GM23338 (cell line): Measurements from ENCODE around the gene ANKRD34B. TPM values are rescaled to one million over a fixed set of nuclear protein-coding genes. Genes with fewer than 3 reads are reported as not detected.

Source experiments
- ATAC-seq: fragments of 200-7000 bp; cut with Tn5 transposase; 3 replicates; pipeline ENCODE4 v1.9.1; 2020
- DNase-seq: peaks from one replicate; pipeline ENCODE4 v3.0.0-alpha.2; 2015; ENCODE audit warnings: low spot score
- H2AFZ ChIP-seq: fragments of 200-600 bp; sonication (generic); 2 replicates; pipeline ENCODE4 v1.8.0; 2016; ENCODE audit warnings: antibody characterized with exemption, mild to moderate bottlenecking, moderate library complexity
- H3F3A ChIP-seq: fragments of 200-600 bp; sonication (generic); replicated peaks from 2 replicates; pipeline ENCODE4 v1.8.0; 2017; ENCODE audit warnings: antibody characterized with exemption, mixed run types, low read depth
- H3K27ac ChIP-seq: fragments of 200-600 bp; sonication (generic); 2 replicates; pipeline ENCODE4 v1.6.1; 2016; ENCODE audit warnings: low read depth
- H3K27me3 ChIP-seq: fragments of 200-600 bp; sonication (generic); 2 replicates; pipeline ENCODE4 v1.8.0; 2016; ENCODE audit warnings: mild to moderate bottlenecking, mixed run types, moderate library complexity; ENCODE audit not compliant: insufficient read depth
- H3K36me3 ChIP-seq: fragments of 200-600 bp; sonication (generic); 2 replicates; pipeline ENCODE4 v1.8.0; 2016; ENCODE audit warnings: mild to moderate bottlenecking; ENCODE audit not compliant: insufficient read depth
- H3K4me1 ChIP-seq: fragments of 200-600 bp; sonication (generic); 2 replicates; pipeline ENCODE4 v1.8.0; 2016; ENCODE audit warnings: mild to moderate bottlenecking, moderate library complexity; ENCODE audit not compliant: insufficient read depth
- H3K4me2 ChIP-seq: fragments of 200-600 bp; sonication (generic); 2 replicates; pipeline ENCODE4 v1.7.1; 2017; ENCODE audit warnings: mixed run types
- H3K4me3 ChIP-seq: fragments of 200-600 bp; sonication (generic); 2 replicates; pipeline ENCODE4 v1.6.1; 2016; ENCODE audit warnings: mixed run types
- H3K79me2 ChIP-seq: fragments of 200-600 bp; sonication (generic); replicated peaks from 2 replicates; pipeline ENCODE4 v1.8.0; 2017; ENCODE audit warnings: mild to moderate bottlenecking; ENCODE audit not compliant: insufficient read depth
- H3K9me2 ChIP-seq: fragments of 200-600 bp; sonication (generic); 2 replicates; pipeline ENCODE4 v1.8.0; 2017; ENCODE audit not compliant: insufficient read depth
- H4K20me1 ChIP-seq: fragments of 200-600 bp; sonication (generic); replicated peaks from 2 replicates; pipeline ENCODE4 v1.8.0; 2017; ENCODE audit warnings: mild to moderate bottlenecking; ENCODE audit not compliant: insufficient read depth
- H3K27ac Mint-ChIP-seq: 2 replicates; pipeline ENCODE4 v1.8.0; 2020; ENCODE audit warnings: inconsistent platforms, mild to moderate bottlenecking, moderate library complexity, mixed read lengths
- H3K27me3 Mint-ChIP-seq: 3 replicates; pipeline ENCODE4 v1.8.0; 2022; ENCODE audit warnings: low read depth, mild to moderate bottlenecking, moderate library complexity, mixed read lengths, inconsistent platforms; ENCODE audit not compliant: insufficient read depth, poor library complexity
- H3K36me3 Mint-ChIP-seq: 3 replicates; pipeline ENCODE4 v1.8.0; 2021; ENCODE audit warnings: low read depth, mild to moderate bottlenecking, inconsistent platforms, moderate library complexity, mixed read lengths
- H3K4me1 Mint-ChIP-seq: 3 replicates; pipeline ENCODE4 v1.8.0; 2020; ENCODE audit warnings: mild to moderate bottlenecking, inconsistent platforms, mixed read lengths
- H3K4me3 Mint-ChIP-seq: 3 replicates; pipeline ENCODE4 v1.8.0; 2021; ENCODE audit warnings: moderate library complexity, mild to moderate bottlenecking, inconsistent platforms, mixed read lengths
- H3K9me3 Mint-ChIP-seq: 3 replicates; pipeline ENCODE4 v1.8.0; 2020; ENCODE audit warnings: moderate library complexity, mild to moderate bottlenecking, inconsistent platforms, mixed read lengths
- CREB1 ChIP-seq: fragments of 250-450 bp; sonication (Bioruptor Pico); IDR thresholded peaks from 2 replicates; pipeline ENCODE4 v1.5.0; 2020; ENCODE audit warnings: low read depth, mild to moderate bottlenecking, moderate library complexity
- EZH2 ChIP-seq: fragments of 200-600 bp; sonication (generic); IDR thresholded peaks from one replicate; pipeline ENCODE4 v1.8.0; 2017; ENCODE audit warnings: antibody characterized with exemption, mild to moderate bottlenecking, low read depth; ENCODE audit not compliant: unreplicated experiment
- EZH2phosphoT487 ChIP-seq: fragments of 200-600 bp; sonication (generic); IDR thresholded peaks from one replicate; pipeline ENCODE4 v1.8.1; 2018; ENCODE audit warnings: antibody characterized with exemption; ENCODE audit not compliant: unreplicated experiment
- JUNB ChIP-seq: IDR thresholded peaks from one replicate; pipeline ENCODE4 v1.6.1; 2016; ENCODE audit warnings: antibody characterized with exemption; ENCODE audit not compliant: unreplicated experiment
- NANOG ChIP-seq: IDR thresholded peaks from 2 replicates; pipeline ENCODE4 v1.6.1; 2016; ENCODE audit warnings: antibody characterized with exemption, borderline replicate concordance
- POLR2AphosphoS5 ChIP-seq: IDR thresholded peaks from 2 replicates; pipeline ENCODE4 v1.6.1; 2016; ENCODE audit warnings: antibody characterized with exemption, low read depth
- STAT1 ChIP-seq: IDR thresholded peaks from one replicate; pipeline ENCODE4 v1.6.1; 2016; ENCODE audit warnings: antibody characterized with exemption; ENCODE audit not compliant: unreplicated experiment
- ZNF331 ChIP-seq: fragments of 250-450 bp; sonication (Bioruptor Pico); IDR thresholded peaks from 2 replicates; pipeline ENCODE4 v1.5.0; 2020; ENCODE audit warnings: low read depth, mild to moderate bottlenecking, moderate library complexity
- polyA plus RNA-seq: library from polyadenylated mRNA; unstranded; fragments of >200 nt; fragmentation: Nextera tagmentation; extraction: Ambion mirVana; gene quantifications from 2 replicates; pipeline ENCODE4 v1.2.1, GENCODE V29; 2016
- total RNA-seq: library from RNA; depleted of rRNA; stranded (reverse); fragments of >200 nt; shearing (Covaris generic); gene quantifications from 2 replicates; pipeline ENCODE4 v1.2.3, GENCODE V29; 2014
- TF ChIP-seq, protein P1 (sequence below), 2 experiments: fragments of 200-600 bp in 1 of 2; sonication (generic) in 1 of 2; conservative IDR thresholded peaks; 2 replicates each; pipeline versions ENCODE4 v1.5.1 to v1.6.1; 2016 to 2017; ENCODE audit warnings: antibody characterized with exemption in 2 of 2, low read depth in 2 of 2, mild to moderate bottlenecking in 2 of 2, moderate library complexity in 1 of 2
- TF ChIP-seq, protein P2 (sequence below): IDR thresholded peaks from 2 replicates; pipeline ENCODE4 v1.6.1; 2016; ENCODE audit warnings: antibody characterized with exemption
- TF ChIP-seq, protein P3 (sequence below): IDR thresholded peaks from one replicate; pipeline ENCODE4 v1.6.1; 2018; ENCODE audit warnings: antibody characterized with exemption; ENCODE audit not compliant: unreplicated experiment

Gene ANKRD34B
- total and polyA plus RNA-seq, 2 experiments from 2014 or later, result 1.6 to 2.9 TPM

DNA sequence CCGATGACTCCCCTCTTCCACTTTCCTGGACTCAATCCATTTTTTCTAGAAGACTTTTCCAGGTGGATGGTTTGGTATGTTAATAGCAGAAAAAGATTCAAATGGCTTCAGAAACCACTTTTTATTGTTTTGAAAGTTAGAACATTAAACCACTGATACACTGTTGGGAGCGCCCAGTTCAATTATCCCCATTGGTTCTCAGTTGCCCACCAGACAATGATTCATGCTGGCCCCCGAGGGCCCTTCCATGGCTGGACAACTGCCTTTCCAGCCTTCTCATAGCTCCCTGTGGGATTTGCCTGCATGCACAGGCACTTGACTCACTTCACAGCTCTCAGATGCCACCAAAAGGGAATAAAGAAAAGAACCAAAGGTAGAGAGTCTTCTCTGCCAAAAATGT is 21.3 kb upstream of the ANKRD34B start (continued):
- TF ChIP-seq, protein P1, sequence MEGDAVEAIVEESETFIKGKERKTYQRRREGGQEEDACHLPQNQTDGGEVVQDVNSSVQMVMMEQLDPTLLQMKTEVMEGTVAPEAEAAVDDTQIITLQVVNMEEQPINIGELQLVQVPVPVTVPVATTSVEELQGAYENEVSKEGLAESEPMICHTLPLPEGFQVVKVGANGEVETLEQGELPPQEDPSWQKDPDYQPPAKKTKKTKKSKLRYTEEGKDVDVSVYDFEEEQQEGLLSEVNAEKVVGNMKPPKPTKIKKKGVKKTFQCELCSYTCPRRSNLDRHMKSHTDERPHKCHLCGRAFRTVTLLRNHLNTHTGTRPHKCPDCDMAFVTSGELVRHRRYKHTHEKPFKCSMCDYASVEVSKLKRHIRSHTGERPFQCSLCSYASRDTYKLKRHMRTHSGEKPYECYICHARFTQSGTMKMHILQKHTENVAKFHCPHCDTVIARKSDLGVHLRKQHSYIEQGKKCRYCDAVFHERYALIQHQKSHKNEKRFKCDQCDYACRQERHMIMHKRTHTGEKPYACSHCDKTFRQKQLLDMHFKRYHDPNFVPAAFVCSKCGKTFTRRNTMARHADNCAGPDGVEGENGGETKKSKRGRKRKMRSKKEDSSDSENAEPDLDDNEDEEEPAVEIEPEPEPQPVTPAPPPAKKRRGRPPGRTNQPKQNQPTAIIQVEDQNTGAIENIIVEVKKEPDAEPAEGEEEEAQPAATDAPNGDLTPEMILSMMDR (conservative IDR thresholded peaks at IDR 0.05; ENCODE audit: low read depth in 2 of 2), result no peak
- TF ChIP-seq STAT1 (no peak), JUNB (no peak), CREB1 (no peak), EZH2phosphoT487 (no peak), EZH2 (no peak), NANOG (no peak)
- TF ChIP-seq, protein P2, sequence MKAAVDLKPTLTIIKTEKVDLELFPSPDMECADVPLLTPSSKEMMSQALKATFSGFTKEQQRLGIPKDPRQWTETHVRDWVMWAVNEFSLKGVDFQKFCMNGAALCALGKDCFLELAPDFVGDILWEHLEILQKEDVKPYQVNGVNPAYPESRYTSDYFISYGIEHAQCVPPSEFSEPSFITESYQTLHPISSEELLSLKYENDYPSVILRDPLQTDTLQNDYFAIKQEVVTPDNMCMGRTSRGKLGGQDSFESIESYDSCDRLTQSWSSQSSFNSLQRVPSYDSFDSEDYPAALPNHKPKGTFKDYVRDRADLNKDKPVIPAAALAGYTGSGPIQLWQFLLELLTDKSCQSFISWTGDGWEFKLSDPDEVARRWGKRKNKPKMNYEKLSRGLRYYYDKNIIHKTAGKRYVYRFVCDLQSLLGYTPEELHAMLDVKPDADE, result no peak

DNA sequence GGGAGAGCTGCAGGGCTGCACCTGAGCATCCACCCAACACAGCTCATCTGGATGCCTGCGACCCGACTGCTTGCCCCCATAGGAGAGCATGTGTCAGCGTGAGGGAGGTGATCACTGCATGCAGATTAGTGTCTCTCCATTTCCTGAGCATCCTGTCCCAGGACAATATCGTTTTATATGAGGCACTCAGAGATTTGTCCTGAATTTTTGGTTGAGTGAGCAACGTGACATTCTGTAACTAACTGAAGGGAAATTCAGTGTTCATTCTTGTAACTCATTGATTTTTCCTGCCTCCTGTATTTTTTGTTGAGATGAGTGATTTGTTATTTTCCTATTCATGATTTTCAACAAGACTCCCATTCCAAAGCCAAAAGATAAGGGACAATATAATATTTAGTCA is 20.7 kb upstream of the ANKRD34B start:
- Mint-ChIP-seq H3K27me3 (peaks cover 6% of the 10 kb centered on the region), H3K4me1 (peaks cover 2% of the 10 kb centered on the region; the same call in 2 of the 3 replicates), H3K4me3 (no peak overlapping the region), H3K36me3 (no peaks in the 10 kb centered on the region), H3K9me3 (no peaks in the 10 kb centered on the region), H3K27ac (no peak overlapping the region)
- Histone ChIP-seq H3K9me2 (no peaks in the 10 kb centered on the region), H3K27ac (no peak overlapping the region), H3K27me3 (no peaks in the 10 kb centered on the region), H3K4me2 (no peak overlapping the region), H3K4me1 (no peaks in the 10 kb centered on the region), H3K79me2 (no peaks in the 10 kb centered on the region), H3K4me3 (no peak overlapping the region), H3F3A (no peaks in the 10 kb centered on the region), H2AFZ (no peak overlapping the region), H3K36me3 (no peaks in the 10 kb centered on the region), H4K20me1 (no peaks in the 10 kb centered on the region)
- no peak for ATAC-seq
- no peak for DNase-seq
- no peak for TF ChIP-seq POLR2AphosphoS5
- no peak for TF ChIP-seq CREB1
- TF ChIP-seq JUNB, result no peak
- TF ChIP-seq, protein P2, result no peak
- TF ChIP-seq, protein P1 (conservative IDR thresholded peaks at IDR 0.05; ENCODE audit: low read depth in 2 of 2), result no peak
- no peak for TF ChIP-seq EZH2
- no peak for TF ChIP-seq ZNF331
- TF ChIP-seq NANOG, result no peak
- TF ChIP-seq, protein P3, sequence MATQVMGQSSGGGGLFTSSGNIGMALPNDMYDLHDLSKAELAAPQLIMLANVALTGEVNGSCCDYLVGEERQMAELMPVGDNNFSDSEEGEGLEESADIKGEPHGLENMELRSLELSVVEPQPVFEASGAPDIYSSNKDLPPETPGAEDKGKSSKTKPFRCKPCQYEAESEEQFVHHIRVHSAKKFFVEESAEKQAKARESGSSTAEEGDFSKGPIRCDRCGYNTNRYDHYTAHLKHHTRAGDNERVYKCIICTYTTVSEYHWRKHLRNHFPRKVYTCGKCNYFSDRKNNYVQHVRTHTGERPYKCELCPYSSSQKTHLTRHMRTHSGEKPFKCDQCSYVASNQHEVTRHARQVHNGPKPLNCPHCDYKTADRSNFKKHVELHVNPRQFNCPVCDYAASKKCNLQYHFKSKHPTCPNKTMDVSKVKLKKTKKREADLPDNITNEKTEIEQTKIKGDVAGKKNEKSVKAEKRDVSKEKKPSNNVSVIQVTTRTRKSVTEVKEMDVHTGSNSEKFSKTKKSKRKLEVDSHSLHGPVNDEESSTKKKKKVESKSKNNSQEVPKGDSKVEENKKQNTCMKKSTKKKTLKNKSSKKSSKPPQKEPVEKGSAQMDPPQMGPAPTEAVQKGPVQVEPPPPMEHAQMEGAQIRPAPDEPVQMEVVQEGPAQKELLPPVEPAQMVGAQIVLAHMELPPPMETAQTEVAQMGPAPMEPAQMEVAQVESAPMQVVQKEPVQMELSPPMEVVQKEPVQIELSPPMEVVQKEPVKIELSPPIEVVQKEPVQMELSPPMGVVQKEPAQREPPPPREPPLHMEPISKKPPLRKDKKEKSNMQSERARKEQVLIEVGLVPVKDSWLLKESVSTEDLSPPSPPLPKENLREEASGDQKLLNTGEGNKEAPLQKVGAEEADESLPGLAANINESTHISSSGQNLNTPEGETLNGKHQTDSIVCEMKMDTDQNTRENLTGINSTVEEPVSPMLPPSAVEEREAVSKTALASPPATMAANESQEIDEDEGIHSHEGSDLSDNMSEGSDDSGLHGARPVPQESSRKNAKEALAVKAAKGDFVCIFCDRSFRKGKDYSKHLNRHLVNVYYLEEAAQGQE, result no peak
- no peak for TF ChIP-seq STAT1
